Stimulated activated memory B cell treated with anti-CD40 and anti-IgM and Interleukin-4, amounts not matched to agents 10 μg/mL and 1 μg/mL and 100 μg/mL, for 72 hours (primary cell): ENCODE data around the gene DYDC2.

ENCODE experiments used
- ATAC-seq: fragments of 150-1000 bp; cut with Tn5 transposase; 2 replicates; pipeline ENCODE4 v1.10.0; 2021
- H3K27ac Mint-ChIP-seq: one replicate; pipeline ENCODE4 v1.8.0; 2022; ENCODE audit warnings: mild to moderate bottlenecking, mixed read lengths
- H3K27me3 Mint-ChIP-seq: one replicate; pipeline ENCODE4 v1.8.0; 2022; ENCODE audit warnings: mixed read lengths
- H3K36me3 Mint-ChIP-seq: one replicate; pipeline ENCODE4 v1.8.0; 2022; ENCODE audit warnings: mixed read lengths
- H3K4me1 Mint-ChIP-seq: one replicate; pipeline ENCODE4 v1.8.0; 2022; ENCODE audit warnings: mixed read lengths
- H3K4me3 Mint-ChIP-seq: one replicate; pipeline ENCODE4 v1.8.0; 2022; ENCODE audit warnings: mild to moderate bottlenecking, moderate library complexity, mixed read lengths
- H3K9me3 Mint-ChIP-seq: one replicate; pipeline ENCODE4 v1.8.0; 2022; ENCODE audit warnings: mixed read lengths

DYDC2 gene, protein sequence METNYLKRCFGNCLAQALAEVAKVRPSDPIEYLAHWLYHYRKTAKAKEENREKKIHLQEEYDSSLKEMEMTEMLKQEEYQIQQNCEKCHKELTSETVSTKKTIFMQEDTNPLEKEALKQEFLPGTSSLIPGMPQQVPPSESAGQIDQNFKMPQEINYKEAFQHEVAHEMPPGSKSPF

DNA sequence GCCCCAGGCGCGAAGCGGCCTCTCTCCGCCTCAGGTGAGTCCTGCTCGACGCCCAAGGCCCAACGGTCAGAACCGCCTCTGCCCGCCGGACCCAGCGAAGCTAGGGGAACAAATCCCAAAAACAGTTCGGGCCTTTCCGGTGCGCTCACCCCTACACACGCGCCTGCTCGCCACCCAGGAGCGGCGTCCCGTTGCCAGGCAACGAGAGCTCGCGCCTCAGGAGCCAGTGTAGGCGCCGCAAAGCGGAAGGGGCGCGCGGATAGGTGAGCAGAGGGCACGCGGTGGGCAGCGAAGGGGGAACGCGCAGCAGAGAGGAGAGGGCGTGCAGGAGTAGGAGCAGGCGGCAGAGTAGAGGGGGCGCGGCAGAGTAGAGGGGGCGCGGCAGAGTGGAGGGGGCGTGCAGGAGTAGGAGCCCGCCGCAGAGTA lies at the start of gene DYDC2, which contains the start of gene DYDC1:
Gene DYDC2, plus strand, starts transcription at position 219 of the 426 bp plus-strand sequence. CDS start 5,663 bp downstream, outside the sequence.
Gene DYDC1, minus strand, starts transcription at position 193 of the 426 bp plus-strand sequence. CDS start 4,154 bp downstream, outside the sequence.
- Mint-ChIP-seq H3K36me3 (no peaks in the 10 kb centered on the region), H3K4me1 (peaks cover 12% of the 10 kb centered on the region), H3K27ac (no peak within 1 kb of the TSS), H3K27me3 (peaks cover 48% of the 10 kb centered on the region), H3K4me3 (peak within 1 kb of the TSS; percentile 81), H3K9me3 (no peaks in the 10 kb centered on the region)
- peak; percentile 70 for ATAC-seq

- peaks cover 3% of the 10 kb centered on the region for H3K9me3 Mint-ChIP-seq
- ATAC-seq, result no peak
- no peak overlapping the region for H3K27ac Mint-ChIP-seq
These were observed 43.1 kb upstream of the DYDC2 start for GRCh38 chr10:80313523-80313922.

GRCh38 chr10:80315391-80315790 lies 41.2 kb upstream of the DYDC2 start:
- no peak overlapping the region for H3K4me3 Mint-ChIP-seq
- peaks cover 8% of the 10 kb centered on the region for H3K4me1 Mint-ChIP-seq
- H3K27me3 Mint-ChIP-seq, result no peaks in the 10 kb centered on the region
- peaks cover 3% of the 10 kb centered on the region for H3K9me3 Mint-ChIP-seq
- ATAC-seq, result no peak
- H3K36me3 Mint-ChIP-seq, result no peaks in the 10 kb centered on the region
- H3K27ac Mint-ChIP-seq, result no peak overlapping the region

More at GRCh38 chr10:80313523-80313922, 43.1 kb upstream of the DYDC2 start:
- no peak overlapping the region for H3K4me3 Mint-ChIP-seq
- H3K4me1 Mint-ChIP-seq, result peaks cover 8% of the 10 kb centered on the region
- H3K36me3 Mint-ChIP-seq, result no peaks in the 10 kb centered on the region
- H3K27me3 Mint-ChIP-seq, result no peaks in the 10 kb centered on the region

DNA sequence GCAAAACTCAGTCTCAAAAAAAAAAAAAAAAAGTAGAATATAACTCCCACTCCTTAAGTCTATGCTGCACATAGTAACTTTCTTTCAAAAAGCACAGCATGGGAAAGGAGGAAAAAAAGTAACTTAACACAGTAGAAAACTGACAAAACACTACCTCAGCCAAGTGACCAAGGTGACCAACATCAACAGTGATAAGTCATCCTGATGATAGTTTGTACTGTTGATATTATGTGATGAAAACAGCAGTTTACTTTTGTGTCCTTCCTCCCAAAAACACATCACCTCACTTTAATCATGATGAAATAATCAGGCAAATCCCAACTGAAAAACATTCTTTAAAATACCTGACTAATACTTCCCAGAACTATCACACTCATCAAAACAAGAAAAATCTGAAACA lies 37.8 kb upstream of the DYDC2 start:
- H3K4me3 Mint-ChIP-seq, result no peak overlapping the region
- no peaks in the 10 kb centered on the region for H3K36me3 Mint-ChIP-seq
- no peak overlapping the region for H3K27ac Mint-ChIP-seq
- H3K4me1 Mint-ChIP-seq, result no peaks in the 10 kb centered on the region
- no peaks in the 10 kb centered on the region for H3K9me3 Mint-ChIP-seq
- no peak for ATAC-seq
- no peaks in the 10 kb centered on the region for H3K27me3 Mint-ChIP-seq

GRCh38 chr10:80319318-80319717 lies 37.3 kb upstream of the DYDC2 start:
- H3K27ac Mint-ChIP-seq, result no peak overlapping the region

DNA sequence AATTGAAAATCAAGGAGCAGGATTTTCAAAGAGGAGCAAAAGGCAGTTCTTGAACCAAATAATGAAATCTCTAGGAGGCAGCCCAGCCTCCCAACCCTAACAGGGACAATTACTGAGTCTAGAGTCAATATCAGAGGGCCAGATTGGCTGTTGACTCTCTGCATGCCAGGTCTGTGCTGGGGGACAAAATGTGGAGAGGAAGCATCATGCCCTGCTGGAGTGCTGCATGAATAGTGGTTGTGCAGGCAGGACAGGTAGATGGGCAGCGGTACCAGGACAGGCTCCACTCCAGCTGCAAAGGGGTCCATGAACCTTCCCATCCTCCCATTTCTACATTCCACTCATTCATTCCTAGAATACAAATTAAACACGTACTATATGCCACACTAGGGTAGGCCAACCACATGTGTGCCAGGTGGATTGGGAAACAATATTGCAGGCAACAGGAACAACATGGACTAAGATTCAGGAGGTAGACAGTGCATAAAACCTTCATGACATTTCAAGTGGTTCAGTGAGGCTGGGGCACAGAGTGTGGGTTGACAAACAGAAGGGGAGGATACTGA lies 36.8 kb upstream of the DYDC2 start:
- Mint-ChIP-seq H3K27ac (no peak overlapping the region), H3K9me3 (no peaks in the 10 kb centered on the region), H3K27me3 (no peaks in the 10 kb centered on the region), H3K36me3 (no peaks in the 10 kb centered on the region), H3K4me3 (no peak overlapping the region), H3K4me1 (no peaks in the 10 kb centered on the region)
- peak; percentile 13 for ATAC-seq

More at GRCh38 chr10:80319318-80319717, 37.3 kb upstream of the DYDC2 start:
- Mint-ChIP-seq H3K9me3 (no peaks in the 10 kb centered on the region), H3K4me1 (no peaks in the 10 kb centered on the region), H3K27me3 (no peaks in the 10 kb centered on the region), H3K4me3 (no peak overlapping the region), H3K36me3 (no peaks in the 10 kb centered on the region)
- no peak for ATAC-seq

DNA sequence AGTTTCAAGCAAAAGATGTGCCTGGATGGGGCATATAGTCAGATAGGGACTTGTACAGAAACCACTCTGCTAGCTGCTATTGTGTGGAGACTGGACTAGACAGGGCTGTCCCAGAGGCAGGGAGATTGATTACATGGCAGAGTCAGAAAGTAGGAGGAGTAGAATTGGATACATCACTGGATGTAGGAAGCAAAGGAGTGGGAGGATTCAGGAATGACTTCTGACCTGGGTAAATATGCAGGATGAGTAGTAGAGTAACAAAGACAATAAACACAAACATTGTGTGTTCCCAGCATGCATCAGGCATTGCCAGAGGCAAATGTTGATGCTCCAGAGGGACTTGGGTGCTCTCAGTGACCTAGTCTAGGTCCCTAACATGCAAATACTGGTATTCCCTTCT lies 36.2 kb upstream of the DYDC2 start:
- no peak for ATAC-seq
- H3K9me3 Mint-ChIP-seq, result no peaks in the 10 kb centered on the region
- no peaks in the 10 kb centered on the region for H3K4me1 Mint-ChIP-seq
- H3K27me3 Mint-ChIP-seq, result no peaks in the 10 kb centered on the region
- H3K4me3 Mint-ChIP-seq, result no peak overlapping the region
- no peak overlapping the region for H3K27ac Mint-ChIP-seq
- H3K36me3 Mint-ChIP-seq, result no peaks in the 10 kb centered on the region

DNA sequence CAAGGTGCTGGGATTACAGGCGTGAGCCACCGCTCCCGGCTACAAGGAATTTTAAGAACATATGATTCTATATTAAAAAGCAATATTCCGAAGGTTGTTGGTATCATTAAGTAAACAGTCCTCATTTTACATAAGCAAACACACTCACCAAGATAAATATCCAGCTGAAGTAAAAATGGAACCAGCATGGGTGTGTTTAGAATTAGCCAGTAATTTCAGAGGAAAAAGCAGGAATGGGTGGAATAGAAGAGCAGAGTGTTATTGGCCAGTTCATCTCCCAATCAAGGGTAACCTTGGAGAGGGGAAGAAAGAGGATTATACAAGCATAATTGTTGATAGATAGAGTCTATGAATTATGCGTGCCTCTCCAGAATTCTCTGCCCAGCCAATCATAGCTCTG lies 35.4 kb upstream of the DYDC2 start:
- no peaks in the 10 kb centered on the region for H3K4me1 Mint-ChIP-seq
- no peak overlapping the region for H3K4me3 Mint-ChIP-seq
- H3K27me3 Mint-ChIP-seq, result no peaks in the 10 kb centered on the region
- H3K27ac Mint-ChIP-seq, result no peak overlapping the region
- no peaks in the 10 kb centered on the region for H3K9me3 Mint-ChIP-seq
- ATAC-seq, result no peak
- H3K36me3 Mint-ChIP-seq, result no peaks in the 10 kb centered on the region

- no peaks in the 10 kb centered on the region for H3K4me1 Mint-ChIP-seq
- no peaks in the 10 kb centered on the region for H3K36me3 Mint-ChIP-seq
- no peaks in the 10 kb centered on the region for H3K27me3 Mint-ChIP-seq
- no peak overlapping the region for H3K27ac Mint-ChIP-seq
- H3K9me3 Mint-ChIP-seq, result no peaks in the 10 kb centered on the region
- ATAC-seq, result no peak
- H3K4me3 Mint-ChIP-seq, result no peak overlapping the region
These were observed 34.4 kb upstream of the DYDC2 start for GRCh38 chr10:80322158-80322557.

- H3K9me3 Mint-ChIP-seq, result no peaks in the 10 kb centered on the region
- H3K4me1 Mint-ChIP-seq, result no peaks in the 10 kb centered on the region
- no peak for ATAC-seq
- H3K4me3 Mint-ChIP-seq, result no peak overlapping the region
- no peaks in the 10 kb centered on the region for H3K27me3 Mint-ChIP-seq
- no peaks in the 10 kb centered on the region for H3K36me3 Mint-ChIP-seq
- H3K27ac Mint-ChIP-seq, result no peak overlapping the region
These were observed 33.9 kb upstream of the DYDC2 start for GRCh38 chr10:80322711-80323110.

DNA sequence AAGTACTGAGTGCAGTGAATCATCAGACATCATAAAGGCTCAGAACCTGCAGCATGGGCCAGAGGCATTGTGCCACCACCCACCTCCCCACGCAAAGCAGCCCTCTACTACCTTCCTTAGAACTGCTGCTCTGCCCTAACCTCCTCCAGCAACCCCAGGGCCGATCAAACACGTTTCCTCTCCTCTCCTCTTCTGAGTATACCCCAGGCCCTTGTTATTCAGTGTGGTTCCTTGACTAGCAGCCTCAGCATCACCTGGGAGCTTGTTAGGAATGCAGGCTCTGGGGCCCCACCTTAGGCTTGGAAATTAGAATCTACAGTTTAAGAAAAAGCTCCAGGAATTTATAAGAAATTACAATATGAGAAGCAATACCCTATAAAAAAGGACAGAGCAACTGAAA lies 33.3 kb upstream of the DYDC2 start:
- no peak overlapping the region for H3K4me3 Mint-ChIP-seq
- ATAC-seq, result no peak
- no peak overlapping the region for H3K27ac Mint-ChIP-seq
- H3K36me3 Mint-ChIP-seq, result no peaks in the 10 kb centered on the region
- no peaks in the 10 kb centered on the region for H3K27me3 Mint-ChIP-seq
- no peaks in the 10 kb centered on the region for H3K9me3 Mint-ChIP-seq
- no peaks in the 10 kb centered on the region for H3K4me1 Mint-ChIP-seq

DNA sequence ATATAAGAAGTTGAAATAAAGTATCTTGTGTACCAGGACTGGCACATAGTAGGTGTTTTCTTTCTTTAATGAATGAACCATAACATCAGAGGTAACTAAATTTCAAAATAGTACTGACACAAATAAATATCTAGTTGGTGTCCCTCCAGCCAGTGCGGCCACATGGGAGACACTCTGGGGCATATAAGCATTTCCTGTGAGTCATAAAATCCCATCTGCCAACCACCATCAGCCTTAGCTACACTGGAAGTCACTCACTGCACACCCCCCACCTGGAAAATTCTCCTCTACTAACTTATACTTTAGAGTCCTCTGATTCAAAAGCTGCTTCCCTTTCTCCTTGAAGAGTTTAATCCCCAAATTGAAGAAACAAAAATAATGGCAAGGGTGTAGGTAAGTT lies 32.5 kb upstream of the DYDC2 start:
- Mint-ChIP-seq H3K4me3 (no peak overlapping the region), H3K9me3 (no peaks in the 10 kb centered on the region), H3K36me3 (no peaks in the 10 kb centered on the region), H3K27ac (no peak overlapping the region), H3K4me1 (no peaks in the 10 kb centered on the region), H3K27me3 (no peaks in the 10 kb centered on the region)
- ATAC-seq, result no peak

- Mint-ChIP-seq H3K4me1 (no peaks in the 10 kb centered on the region), H3K36me3 (no peaks in the 10 kb centered on the region), H3K4me3 (no peak overlapping the region), H3K27ac (no peak overlapping the region), H3K27me3 (no peaks in the 10 kb centered on the region), H3K9me3 (no peaks in the 10 kb centered on the region)
- ATAC-seq, result no peak
These were observed 31.7 kb upstream of the DYDC2 start for GRCh38 chr10:80324891-80325364.

DNA sequence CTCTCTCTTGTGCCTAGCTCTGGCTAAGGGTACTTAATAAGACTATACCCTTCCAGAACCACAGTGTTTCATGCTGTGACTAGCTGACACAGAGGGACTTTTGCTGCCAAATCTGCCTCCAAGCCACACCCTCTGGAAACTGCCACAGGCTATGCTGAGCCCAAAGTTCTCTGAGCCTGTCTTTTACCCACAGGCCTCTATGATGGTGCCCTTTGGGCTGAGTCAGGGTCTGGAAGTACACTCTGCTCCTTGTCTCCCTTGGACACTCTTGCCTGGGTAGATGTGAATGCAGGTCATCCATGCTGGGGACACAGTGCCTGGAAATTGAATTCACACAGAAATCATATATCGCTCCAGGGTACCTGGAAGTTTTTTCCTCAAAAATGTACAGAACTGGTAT lies 22.6 kb upstream of the DYDC2 start:
- Mint-ChIP-seq H3K4me3 (no peak overlapping the region), H3K9me3 (no peaks in the 10 kb centered on the region), H3K27me3 (no peaks in the 10 kb centered on the region), H3K27ac (no peak overlapping the region), H3K36me3 (no peaks in the 10 kb centered on the region), H3K4me1 (no peaks in the 10 kb centered on the region)
- ATAC-seq, result peak; percentile 49

- Mint-ChIP-seq H3K4me3 (no peak overlapping the region), H3K4me1 (no peaks in the 10 kb centered on the region), H3K27ac (no peak overlapping the region), H3K36me3 (no peaks in the 10 kb centered on the region), H3K9me3 (peaks cover 2% of the 10 kb centered on the region), H3K27me3 (no peaks in the 10 kb centered on the region)
- ATAC-seq, result no peak
These were observed 12.3 kb upstream of the DYDC2 start for GRCh38 chr10:80344276-80344675.

- Mint-ChIP-seq H3K4me1 (no peaks in the 10 kb centered on the region), H3K9me3 (peaks cover 2% of the 10 kb centered on the region), H3K27ac (no peak overlapping the region), H3K36me3 (no peaks in the 10 kb centered on the region), H3K27me3 (peaks cover 5% of the 10 kb centered on the region), H3K4me3 (no peak overlapping the region)
- ATAC-seq, result no peak
These were observed 11.7 kb upstream of the DYDC2 start for GRCh38 chr10:80344912-80345311.
